ENCODE measurements around the gene WWTR1.

The WWTR1 gene

DNA sequence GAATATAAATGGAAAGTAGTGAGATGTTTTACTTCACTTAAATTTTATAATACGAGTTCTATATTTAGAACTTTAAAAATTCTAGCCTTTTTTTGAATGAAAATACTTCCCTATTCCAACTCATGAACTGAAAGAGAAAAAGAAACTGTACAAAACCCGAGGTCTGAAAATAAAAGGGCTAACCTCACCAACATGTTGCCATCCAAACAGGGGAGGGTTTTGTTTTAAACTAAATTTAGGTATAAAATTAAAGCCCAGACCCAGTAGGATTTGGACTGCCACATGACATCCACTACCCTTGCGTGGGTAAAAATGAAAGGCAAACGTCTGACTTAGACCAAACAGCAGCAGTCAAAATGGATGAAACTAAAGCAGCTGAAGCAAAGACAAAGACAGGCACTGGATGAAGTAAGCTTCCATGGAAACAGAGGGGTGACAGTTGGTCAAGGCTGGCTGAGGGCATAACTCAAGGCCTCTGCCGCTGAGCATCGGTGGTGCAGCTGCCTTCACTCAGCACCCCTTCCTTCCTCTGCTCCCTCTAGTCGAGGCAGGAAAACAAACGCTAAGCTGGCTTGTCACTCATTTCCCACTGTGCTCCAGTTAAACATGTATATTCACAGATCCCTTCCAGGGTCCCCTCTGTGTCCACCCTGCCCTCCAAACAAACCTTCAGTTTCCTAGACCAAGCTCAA is 125.2 kb downstream of the WWTR1 start:
- DNase-seq (ENCODE audit: low read depth) = no peak

DNA sequence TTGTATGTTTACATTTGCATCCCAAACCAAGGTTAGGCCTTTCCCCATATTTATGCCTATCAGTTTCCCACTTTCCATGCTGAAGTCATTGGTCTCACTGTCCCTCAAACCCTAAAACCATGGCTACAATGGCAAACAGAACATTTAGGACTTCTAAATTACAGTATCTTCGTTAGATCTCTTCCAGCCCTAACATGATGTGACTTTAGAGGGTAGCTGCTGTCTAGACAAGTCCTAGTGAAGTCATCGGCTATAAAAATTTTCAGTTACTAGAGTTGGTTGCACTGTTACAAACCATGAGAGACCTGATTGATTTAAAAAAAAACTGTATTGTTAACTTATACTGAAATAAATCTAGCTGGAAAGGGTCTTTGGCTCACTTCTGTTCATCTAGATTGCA is 128.7 kb downstream of the WWTR1 start:
- no peak for DNase-seq (ENCODE audit: low read depth)

DNA sequence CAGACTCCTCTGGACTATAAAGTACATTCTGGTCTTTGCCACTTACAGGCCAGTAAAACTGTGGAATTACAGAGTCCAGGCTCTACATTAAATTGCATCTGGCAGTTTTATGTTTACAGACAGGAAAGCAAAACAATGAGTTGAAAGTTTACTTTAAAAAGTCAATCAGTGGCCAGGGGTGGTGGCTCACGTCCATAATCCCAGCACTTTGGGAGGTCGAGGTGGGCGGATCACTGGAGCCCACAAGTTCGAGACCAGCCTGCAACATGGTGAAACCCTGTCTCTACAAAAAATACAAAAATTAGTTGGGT is 129.5 kb downstream of the WWTR1 start:
- no peak for DNase-seq (ENCODE audit: low read depth)

DNA sequence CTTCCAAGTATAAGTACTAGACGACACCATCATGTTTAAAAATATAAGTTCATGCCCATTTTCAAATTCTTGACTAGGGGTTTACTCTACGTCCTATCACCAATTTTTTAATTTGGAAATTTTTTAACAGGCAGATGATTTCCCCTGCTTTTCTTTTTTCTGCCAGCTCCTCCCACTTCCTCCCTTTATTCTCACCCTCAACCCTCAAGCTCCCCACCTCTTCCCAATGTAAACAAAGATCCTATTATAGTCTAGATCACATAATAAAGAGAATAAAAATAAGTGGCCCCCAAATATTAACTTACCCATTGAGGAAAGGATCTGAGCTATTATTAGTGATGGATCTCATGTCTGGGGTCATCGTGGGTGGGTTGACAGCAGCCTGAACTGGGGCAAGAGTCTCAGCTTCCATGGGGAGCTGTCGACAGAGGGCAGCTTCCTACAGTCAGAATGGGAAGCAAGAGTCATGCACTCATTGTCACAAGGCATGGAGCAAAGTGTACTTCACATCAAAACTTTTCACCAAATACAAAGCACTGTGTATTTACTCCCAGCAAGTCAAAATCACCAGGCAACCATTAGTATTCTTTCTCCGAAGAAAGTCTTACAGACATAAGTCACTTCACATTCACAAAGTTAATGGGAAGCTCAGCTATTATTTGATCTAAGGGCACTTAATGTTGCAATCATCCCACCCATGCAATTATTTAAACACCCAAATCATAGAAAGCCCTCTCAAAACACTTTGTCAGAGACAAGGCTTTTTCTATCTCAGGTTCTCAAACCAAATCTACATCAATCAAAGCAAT is 130.1 kb downstream of the WWTR1 start:
- DNase-seq (ENCODE audit: low read depth) = no peak

DNA sequence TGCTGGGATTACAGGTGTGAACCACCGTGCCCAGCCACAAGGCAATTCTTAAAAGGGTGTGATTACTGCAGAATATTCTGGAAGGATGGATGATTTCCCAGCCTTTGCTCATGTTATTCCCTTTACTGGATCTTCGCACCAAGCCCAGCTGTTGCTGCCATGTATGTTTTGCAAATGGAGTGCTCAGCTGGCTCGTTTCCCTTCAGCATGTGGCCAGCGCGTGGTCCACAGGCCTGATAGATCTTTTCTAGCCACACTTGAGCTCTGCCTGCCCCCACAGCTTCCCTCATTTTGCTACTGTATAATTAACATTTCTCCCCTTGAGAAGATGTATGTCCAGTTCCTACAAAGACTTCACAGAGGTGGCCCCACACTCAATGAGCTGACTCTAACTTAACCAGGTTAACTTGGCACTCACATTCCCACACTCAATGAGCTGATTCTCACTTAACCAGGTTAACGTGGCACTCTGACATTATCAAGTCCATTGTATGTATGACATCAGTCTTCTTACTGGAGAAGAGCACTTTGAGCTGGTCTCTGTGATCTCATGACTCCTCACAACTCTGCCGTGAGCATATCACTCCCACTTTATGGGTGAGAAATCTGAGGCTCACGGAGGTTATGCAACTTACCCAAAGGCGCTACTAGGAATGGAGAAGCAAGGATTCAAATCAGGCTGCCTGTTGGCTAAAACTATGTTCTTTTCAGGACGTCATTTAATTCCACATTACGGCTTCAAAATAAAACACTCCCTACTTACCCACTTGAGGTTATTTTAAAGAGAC is 134.1 kb downstream of the WWTR1 start:
- no peak for DNase-seq (ENCODE audit: low read depth)

DNA sequence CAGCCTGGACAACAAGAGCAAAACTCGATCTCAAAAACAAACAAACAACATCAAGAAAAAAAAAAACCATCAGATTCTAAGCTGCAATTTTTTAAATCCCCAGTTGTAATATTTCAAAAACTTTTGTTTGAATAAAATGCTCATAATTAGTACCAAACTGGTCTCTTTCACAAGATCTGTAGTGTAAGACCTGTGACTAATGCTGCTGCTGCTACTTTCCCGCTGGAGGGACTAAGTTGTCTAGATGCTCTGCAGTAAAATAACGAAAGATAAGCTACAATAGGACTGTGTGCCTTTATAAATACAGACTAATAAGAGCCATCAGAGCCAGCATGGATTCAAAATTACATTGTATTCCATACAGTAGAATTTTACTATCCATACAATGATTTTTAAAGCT is 137.9 kb downstream of the WWTR1 start:
- DNase-seq (ENCODE audit: low read depth) = no peak

DNA sequence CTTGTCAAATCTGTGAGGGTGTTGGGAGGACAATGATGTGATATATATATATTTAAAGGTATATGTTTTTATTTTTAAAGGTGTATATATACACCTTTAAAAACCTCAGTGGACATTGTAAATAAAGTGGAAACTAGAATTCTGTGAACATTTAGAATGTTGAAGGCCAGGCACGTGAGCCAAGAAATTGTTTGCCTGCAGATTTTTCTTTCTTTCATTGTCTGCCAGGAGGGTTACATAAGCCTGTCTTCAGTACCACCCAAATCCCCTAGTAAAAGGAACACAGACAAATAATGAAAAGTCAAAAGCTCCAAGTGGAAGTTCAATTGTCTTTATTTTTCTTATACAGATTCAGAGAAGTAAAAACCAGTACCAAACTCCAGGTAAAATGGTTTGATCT is 140.9 kb downstream of the WWTR1 start:
- no peak for DNase-seq (ENCODE audit: low read depth)

DNA sequence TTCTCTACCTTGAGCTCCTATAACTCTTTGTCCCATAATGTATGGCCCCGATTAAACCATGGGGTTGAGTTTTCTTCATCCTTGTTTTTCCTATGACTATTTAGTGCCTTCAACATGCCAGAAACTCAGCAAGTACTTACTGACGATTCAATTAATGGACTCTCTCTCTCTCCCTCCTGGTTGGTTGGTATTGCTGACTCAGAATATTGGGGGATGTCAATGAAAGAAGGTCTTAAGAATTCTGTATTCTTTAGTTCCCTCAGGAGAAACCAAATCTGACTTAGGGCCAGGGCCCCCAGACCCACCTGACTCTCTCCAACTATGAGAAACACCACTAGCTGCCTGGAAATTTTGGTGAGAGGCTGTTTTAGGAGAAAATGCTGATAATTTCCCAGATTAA is 142.6 kb downstream of the WWTR1 start:
- no peak for DNase-seq (ENCODE audit: low read depth)

DNA sequence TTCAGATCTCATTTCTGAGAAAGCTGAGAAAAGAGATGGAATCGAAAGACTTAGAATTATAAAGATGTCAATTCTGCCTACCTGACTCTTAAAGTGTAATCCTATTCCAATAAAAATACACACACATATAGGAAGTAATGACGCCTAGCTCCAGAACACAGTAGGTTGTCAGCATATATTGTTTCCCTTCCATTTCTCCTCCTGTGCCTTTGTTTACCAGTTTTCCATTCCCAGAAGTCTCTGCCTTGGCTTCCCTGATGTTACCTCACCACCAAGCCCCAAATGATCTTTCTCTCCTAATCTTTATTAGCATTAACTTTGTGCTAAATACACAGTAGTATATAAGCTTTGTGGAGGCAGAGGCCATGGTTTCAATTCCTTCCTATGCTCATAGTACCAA is 143.4 kb downstream of the WWTR1 start:
- DNase-seq (ENCODE audit: low read depth) = no peak

DNA sequence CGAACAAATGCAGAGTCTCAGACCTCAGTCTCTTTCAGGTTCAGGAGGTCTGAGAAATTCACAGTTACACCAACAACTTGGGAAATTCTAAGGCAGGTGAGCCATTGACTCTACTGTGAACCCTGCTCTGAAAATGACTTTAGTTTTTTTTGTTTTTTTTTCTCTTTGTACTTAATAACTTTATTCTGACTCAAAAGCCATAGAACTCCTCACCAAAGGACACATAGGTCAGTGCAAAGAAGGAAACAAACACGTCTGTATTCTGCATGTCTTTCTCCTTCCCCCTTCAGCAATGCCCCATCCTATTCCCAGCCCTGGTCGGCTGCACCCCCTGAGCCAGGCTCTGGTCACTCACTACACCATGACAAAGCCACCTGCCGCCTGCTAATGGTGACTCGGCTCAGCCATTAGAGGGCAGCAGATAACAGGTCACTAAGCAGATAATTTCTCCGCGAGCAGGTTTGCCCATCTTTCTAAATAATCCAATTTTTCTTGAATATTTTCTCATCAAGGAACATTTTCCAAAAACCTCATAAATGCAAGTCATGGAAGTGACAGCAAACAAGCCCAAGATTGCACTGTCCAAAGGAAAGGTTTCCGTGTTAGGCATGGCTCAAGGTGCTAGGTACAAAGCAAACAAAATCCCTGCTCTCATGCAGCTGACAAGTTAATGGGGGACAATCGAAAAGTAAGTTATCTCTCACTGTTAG is 145.6 kb downstream of the WWTR1 start:
- no peak for DNase-seq (ENCODE audit: low read depth)

DNA sequence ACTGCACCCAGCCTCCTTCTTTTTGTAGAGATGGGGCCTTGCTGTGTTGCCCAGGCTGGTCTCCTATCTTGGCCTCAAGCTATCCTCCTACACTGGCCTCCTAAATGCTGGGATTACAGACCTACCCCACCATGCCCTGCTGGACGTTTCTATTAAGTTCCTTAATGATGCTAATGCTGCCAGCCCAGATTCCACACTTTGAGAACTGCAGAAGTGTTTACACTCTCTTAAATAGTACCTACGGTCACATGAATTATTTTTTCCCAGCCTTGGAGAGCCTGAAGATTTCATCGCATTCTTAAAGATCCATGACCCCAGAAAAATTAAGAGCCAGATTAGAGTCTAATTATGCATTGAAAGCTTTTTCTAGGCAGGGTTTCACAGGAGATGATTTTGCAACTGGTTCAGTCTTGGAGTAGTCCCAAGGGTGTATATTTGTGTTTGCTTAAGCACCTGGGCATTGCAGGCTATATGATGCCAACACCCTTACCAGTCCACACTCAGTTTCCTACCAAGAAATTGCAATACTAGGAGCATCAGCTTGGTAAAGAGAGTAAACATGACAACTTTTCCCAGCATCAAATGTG is 146.7 kb downstream of the WWTR1 start:
- no peak for DNase-seq (ENCODE audit: low read depth)

DNA sequence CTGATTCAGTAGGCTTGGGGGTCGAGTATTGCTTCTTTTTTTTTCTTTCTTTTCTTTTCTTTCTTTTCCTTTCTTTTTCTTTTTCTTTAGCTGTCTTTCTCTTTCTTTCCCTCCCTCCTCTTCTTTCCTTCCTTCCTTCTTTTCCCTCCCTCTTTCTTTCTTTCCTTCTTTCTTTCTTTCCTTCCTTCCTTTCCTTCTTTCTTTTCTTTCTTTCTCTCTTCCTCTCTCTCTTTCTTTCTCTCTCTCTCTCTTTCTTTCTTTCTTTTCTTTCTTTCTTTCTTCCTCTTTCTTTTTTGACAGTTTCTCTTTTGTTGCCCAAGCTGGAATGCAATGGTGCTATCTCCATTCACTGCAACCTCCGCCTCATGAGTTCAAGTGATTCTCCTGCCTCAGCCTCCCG is 147.3 kb downstream of the WWTR1 start:
- DNase-seq (ENCODE audit: low read depth) = no peak

DNA sequence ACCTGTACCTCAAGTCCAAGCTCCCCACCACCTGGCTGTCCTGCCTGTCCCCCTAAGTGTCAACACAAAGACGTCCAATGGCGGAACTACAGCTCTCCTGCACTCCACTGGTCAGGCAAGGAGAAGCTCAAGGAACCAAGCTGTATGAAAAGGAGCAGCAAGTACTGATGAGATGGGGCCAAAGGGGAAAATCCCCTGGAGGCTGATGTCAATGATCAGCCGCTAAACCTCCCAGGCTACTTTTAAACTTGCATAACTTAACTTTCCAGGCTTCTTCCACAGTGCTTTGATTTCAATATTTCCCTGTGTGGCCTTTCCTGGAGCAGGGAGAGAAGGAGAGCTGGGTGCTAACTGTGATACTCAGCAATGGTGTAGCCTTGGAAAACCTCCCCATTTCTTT is 148.3 kb downstream of the WWTR1 start:
- DNase-seq (ENCODE audit: low read depth) = no peak

DNA sequence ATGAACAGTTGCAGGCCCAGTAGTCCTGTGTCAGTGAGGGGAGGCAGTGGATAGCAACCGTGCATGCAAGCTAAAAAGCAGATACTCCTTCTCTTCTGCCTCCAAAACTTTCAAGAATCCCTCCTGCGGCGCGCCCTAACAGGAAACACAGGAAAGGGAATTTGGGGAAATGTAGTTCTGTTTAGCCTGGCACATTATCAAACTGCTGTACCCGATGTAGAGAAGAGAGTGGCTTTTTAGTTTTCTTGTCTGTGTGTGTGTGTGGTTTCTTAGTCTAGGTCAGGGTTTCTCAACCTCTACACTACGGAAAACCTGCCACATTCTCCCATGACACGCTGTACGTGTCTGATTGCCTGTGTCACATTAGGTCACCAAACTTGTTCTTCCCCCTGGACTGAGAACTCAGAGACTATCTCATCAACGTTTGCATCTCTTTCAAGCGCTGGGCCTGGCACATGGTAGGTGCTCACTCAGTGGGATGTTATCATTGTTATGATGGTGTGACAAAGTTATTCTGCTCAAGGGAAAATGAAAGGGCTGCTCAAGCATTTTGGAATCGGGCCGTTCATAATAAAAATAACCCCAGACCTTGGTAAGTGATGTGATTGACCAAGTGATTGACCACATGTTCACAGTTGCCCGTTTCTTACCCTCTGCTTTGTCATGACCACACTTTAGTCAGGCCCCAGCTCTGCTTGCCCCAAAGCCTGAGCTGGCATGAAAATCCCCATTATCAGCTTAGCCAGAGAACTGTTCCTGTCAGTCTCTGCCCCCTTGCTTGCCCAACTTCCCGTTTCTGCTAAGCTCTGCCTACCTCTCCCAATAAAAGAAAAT is 150.1 kb downstream of the WWTR1 start:
- no peak for DNase-seq (ENCODE audit: low read depth)

DNA sequence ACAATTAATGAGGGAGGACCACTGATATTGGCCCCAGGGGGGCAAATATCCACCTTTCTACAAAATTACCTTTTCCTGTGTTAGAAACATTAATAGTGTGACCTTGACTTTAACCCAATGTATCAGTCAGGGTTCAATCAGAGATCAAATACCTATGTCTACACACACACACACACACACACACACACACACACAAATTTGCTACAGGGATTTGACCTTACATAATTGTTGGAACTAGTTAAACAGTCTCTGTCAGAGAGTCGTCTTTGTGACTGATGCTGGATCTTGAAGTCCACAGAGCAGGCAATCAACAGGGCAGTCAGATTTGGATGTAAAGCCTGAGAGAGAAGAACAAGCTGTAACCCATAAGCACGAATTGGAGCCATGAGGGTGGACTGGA is 150.9 kb downstream of the WWTR1 start:
- no peak for DNase-seq (ENCODE audit: low read depth)

DNA sequence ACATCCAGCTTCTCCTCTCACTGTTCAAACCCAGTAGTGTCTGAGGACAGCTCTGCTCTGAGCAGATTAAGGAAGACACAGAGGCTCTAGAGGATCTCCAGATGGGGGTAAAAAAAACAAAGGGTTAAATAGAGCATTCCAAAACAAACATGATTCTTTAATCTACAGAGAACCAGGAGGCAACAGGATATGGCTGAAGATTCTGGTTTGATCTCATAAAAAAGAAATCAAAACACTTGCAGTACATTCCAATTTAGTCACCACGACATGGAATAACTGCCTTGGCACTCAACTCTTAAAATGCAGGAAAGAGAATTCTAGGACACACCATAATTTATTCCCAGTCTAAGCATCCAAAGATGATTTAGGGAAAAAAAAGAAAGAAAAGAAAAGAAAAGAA is 151.3 kb downstream of the WWTR1 start:
- no peak for DNase-seq (ENCODE audit: low read depth)

DNA sequence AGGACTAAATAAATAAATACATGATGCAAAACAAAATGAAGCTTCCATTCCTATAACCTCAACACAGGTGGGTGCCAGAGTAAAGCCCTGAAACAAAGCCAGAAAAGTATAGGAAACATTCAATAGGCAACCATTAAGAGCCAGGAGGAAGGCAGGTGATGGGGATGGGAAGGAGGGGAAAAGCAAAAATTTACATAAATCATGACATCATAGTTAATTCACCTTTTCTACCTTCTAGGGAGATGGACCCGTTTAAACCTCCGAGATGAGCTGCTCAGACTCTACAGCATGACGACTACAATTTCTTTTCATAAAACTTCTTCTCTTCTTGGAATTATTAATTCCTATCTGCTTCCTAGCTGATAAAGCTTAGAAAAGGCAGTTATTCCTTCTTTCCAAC is 155.4 kb downstream of the WWTR1 start:
- DNase-seq (ENCODE audit: low read depth) = no peak

DNA sequence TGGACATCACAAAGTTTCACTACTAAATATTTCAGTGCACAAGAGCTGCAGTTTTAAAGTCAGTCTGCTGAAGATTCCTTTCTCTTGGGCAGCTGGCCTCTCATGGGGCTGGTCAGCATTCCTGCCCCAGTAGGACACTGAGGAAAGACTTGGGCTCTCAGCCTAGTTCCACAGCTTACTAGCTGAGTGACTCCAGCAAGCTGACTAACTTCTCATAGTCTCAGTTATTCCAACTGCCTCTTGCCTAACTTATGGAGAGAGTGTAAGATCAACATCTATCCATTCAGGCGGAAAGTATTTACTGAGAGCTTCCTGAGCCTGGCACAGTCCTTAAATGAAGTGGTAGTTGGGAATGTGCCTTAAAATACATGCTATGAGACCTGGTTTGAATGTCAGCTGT is 156.3 kb downstream of the WWTR1 start:
- no peak for DNase-seq (ENCODE audit: low read depth)

DNA sequence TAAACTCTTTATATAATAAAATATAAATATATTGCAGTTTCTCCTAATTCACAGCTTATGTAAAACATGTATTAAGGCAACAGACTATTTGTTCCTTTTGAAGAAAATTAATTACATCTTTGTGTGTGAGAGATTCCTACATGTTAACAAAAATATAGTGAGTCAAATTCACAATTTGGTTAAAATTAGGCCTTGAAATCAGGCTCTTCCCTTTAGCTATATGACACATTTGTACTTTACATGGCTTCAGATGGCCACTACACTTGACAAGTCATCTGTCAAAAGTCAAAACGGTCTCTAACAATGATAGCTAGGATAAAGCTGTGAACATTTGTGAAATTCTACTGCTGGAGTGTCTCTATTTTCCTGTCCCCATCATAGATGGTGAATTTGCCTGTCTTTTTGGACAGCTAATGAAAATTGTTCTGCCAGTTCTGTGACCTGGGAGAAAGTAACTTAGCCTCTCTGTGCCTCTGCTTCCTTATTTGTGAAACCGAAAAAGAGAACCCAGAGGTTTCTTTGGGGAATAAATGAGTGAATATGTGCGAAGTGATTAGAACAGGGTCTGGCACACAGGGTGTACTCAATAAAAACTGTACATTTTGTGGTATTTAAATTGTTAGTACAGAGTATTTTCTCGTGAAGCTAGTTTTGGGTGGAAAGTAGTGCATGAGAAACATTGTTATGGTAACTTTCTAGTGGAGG is 159.7 kb downstream of the WWTR1 start:
- no peak for DNase-seq (ENCODE audit: low read depth)

DNA sequence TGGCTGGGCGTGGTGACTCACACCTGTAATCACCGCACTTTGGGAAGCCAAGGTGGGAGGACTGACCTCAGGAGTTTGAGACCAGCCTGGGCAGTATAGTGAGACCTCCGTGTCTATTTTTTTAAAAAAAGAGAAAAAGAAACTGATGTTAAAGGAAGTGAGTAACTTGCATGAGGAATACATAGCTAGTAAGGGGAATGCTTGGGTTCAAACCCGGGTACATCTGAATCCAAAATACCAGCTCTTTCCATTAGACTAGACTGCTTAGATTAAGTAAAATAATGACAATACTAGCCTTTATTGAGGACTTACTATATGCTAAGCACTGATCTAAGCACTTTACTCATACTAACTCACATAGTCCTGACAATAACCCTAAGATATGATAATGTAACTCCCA is 160.9 kb downstream of the WWTR1 start:
- DNase-seq (ENCODE audit: low read depth) = no peak
